CD14-positive monocyte (primary cell): ENCODE results near the gene MKI67. TPM values are rescaled to one million over a fixed set of nuclear protein-coding genes. Genes with fewer than 3 reads are reported as not detected.
A peak's percentile ranks its signal among the peaks of the same experiment; 100 is the strongest.

ENCODE experiments used
- DNase-seq, 3 donors: peaks; one replicate each; pipeline ENCODE4 v3.0.0-alpha.2; 2011 to 2022
- H2AFZ ChIP-seq: 2 replicates; pipeline ENCODE4 v1.6.0; 2012; ENCODE audit warnings: mild to moderate bottlenecking, low read depth, low read length, inconsistent platforms; ENCODE audit not compliant: insufficient read depth, poor library complexity, severe bottlenecking
- H3K27ac ChIP-seq, 2 donors: 1 replicate in 1 of 2; 2 replicates in 1 of 2; pipeline ENCODE4 v1.5.1; 2012 to 2013; ENCODE audit warnings: low read length in 2 of 2, control low read depth in 1 of 2, inconsistent platforms in 1 of 2, low read depth in 1 of 2, mild to moderate bottlenecking in 1 of 2
- H3K27me3 ChIP-seq, 2 donors: one replicate each; pipeline versions ENCODE4 v1.6.0 to v1.6.1; 2011 to 2013; ENCODE audit warnings: low read length in 2 of 2; ENCODE audit not compliant: control insufficient read depth in 2 of 2, insufficient read depth in 2 of 2
- H3K36me3 ChIP-seq, 2 donors: replicated peaks in 1 of 2; 1 replicate in 1 of 2; 2 replicates in 1 of 2; pipeline versions ENCODE4 v1.5.1 to v1.6.1; 2012 to 2013; ENCODE audit warnings: low read length in 2 of 2, control low read depth in 1 of 2, inconsistent platforms in 1 of 2, mild to moderate bottlenecking in 1 of 2; ENCODE audit not compliant: insufficient read depth in 2 of 2, control insufficient read depth in 1 of 2
- H3K4me1 ChIP-seq, 2 donors: 1 replicate in 1 of 2; 2 replicates in 1 of 2; pipeline versions ENCODE4 v1.5.1 to v1.6.1; 2012 to 2013; ENCODE audit warnings: low read length in 2 of 2, control low read depth in 1 of 2, inconsistent platforms in 1 of 2, mild to moderate bottlenecking in 1 of 2, moderate library complexity in 1 of 2; ENCODE audit not compliant: insufficient read depth in 2 of 2, control insufficient read depth in 1 of 2
- H3K4me2 ChIP-seq: replicated peaks from 2 replicates; pipeline ENCODE3; 2012; ENCODE audit warnings: low read length, moderate library complexity, mild to moderate bottlenecking; ENCODE audit not compliant: poor library complexity, severe bottlenecking; ENCODE audit errors: extremely low read depth
- H3K4me3 ChIP-seq, 3 experiments: fragments of 200-600 bp in 1 of 3; sonication (generic) in 1 of 3; replicated peaks in 1 of 3; 1 replicate in 2 of 3; 2 replicates in 1 of 3; pipeline ENCODE4 v1.5.1; 2011 to 2013; ENCODE audit warnings: low read length in 3 of 3, mild to moderate bottlenecking in 3 of 3, control low read depth in 2 of 3, low read depth in 2 of 3, inconsistent platforms in 1 of 3, moderate library complexity in 1 of 3
- H3K79me2 ChIP-seq: 2 replicates; pipeline ENCODE4 v1.6.0; 2012; ENCODE audit warnings: mild to moderate bottlenecking, control low read depth, inconsistent platforms, low read length, moderate library complexity; ENCODE audit not compliant: insufficient read depth
- H3K9ac ChIP-seq: 2 replicates; pipeline ENCODE4 v1.6.0; 2017; ENCODE audit warnings: low read length, mild to moderate bottlenecking; ENCODE audit not compliant: insufficient read depth, poor library complexity, severe bottlenecking
- H3K9me3 ChIP-seq, 2 donors: replicated peaks in 1 of 2; 1 replicate in 1 of 2; 2 replicates in 1 of 2; pipeline versions ENCODE4 v1.5.1 to v1.6.1; 2012 to 2013; ENCODE audit warnings: low read length in 2 of 2, control low read depth in 1 of 2; ENCODE audit not compliant: control insufficient read depth in 1 of 2, insufficient read depth in 1 of 2
- H4K20me1 ChIP-seq: 2 replicates; pipeline ENCODE4 v1.6.0; 2012; ENCODE audit warnings: mild to moderate bottlenecking, low read length, control low read depth, moderate library complexity; ENCODE audit not compliant: insufficient read depth
- H3K27ac Mint-ChIP-seq, 7 donors: one replicate each; pipeline ENCODE4 v1.8.0; 2020; ENCODE audit warnings: mild to moderate bottlenecking in 7 of 7, mixed read lengths in 7 of 7, moderate library complexity in 6 of 7, inconsistent platforms in 2 of 7
- H3K27me3 Mint-ChIP-seq, 3 donors: one replicate each; pipeline ENCODE4 v1.8.0; 2021 to 2022; ENCODE audit warnings: low read depth in 3 of 3, mild to moderate bottlenecking in 3 of 3, mixed read lengths in 3 of 3, moderate library complexity in 3 of 3, inconsistent platforms in 1 of 3
- H3K36me3 Mint-ChIP-seq, 2 donors: one replicate each; pipeline ENCODE4 v1.8.0; 2020; ENCODE audit warnings: mixed read lengths in 2 of 2, inconsistent platforms in 1 of 2, mild to moderate bottlenecking in 1 of 2
- H3K4me1 Mint-ChIP-seq: one replicate; pipeline ENCODE4 v1.8.0; 2020; ENCODE audit warnings: mild to moderate bottlenecking, mixed read lengths
- H3K4me3 Mint-ChIP-seq, 2 donors: one replicate each; pipeline ENCODE4 v1.8.0; 2020; ENCODE audit warnings: mild to moderate bottlenecking in 2 of 2, mixed read lengths in 2 of 2, moderate library complexity in 1 of 2
- H3K9me3 Mint-ChIP-seq, 7 donors: one replicate each; pipeline ENCODE4 v1.8.0; 2020 to 2022; ENCODE audit warnings: mixed read lengths in 7 of 7, mild to moderate bottlenecking in 6 of 7, moderate library complexity in 6 of 7, inconsistent platforms in 2 of 7
- CTCF ChIP-seq: fragments of 200-600 bp; IDR thresholded peaks from one replicate; pipeline ENCODE4 v1.8.0; 2022; ENCODE audit warnings: antibody characterized with exemption, mild to moderate bottlenecking
- WGBS: methylation state at CpG from one replicate; pipeline ENCODE4 v1.1.5; 2013; ENCODE audit warnings: missing lambda C conversion rate; ENCODE audit not compliant: insufficient coverage; 5-methylcytosine and 5-hydroxymethylcytosine counted together
- intact Hi-C, 2 donors: fragments of 100-400 bp; cut with micrococcal nuclease; formaldehyde crosslinking; loops; one replicate each; pipeline versions ENCODE4 v1.15.0 to v1.15.1; 2023
- polyA plus RNA-seq, 3 donors: library from polyadenylated mRNA; depleted of rRNA in 1 of 3; unstranded in 2 of 3; stranded (reverse) in 1 of 3; fragments of 300-500 nt in 2 of 3; fragments of >200 nt in 1 of 3; fragmentation: Illumina TruSeq in 2 of 3; gene quantifications; 1 replicate in 2 of 3; 2 replicates in 1 of 3; pipeline ENCODE4 v1.2.3, GENCODE V29; 2012 to 2021

Gene MKI67
- polyA plus RNA-seq, 3 donors, result 0.02 to 0.05 TPM; not detected in 1

GRCh38 chr10:128147669-128148068 is 21.4 kb upstream of the MKI67 start:
- Histone ChIP-seq H3K4me2 (no peak overlapping the region), H3K9me3 (peaks cover 0 to 2% of the 10 kb centered on the region in 2 donors), H3K4me1 (peaks cover 5 to 13% of the 10 kb centered on the region in 2 donors), H3K4me3 (no peak overlapping the region), H3K27ac (no peak overlapping the region), H3K9ac (no peak overlapping the region), H3K79me2 (no peaks in the 10 kb centered on the region), H4K20me1 (no peaks in the 10 kb centered on the region), H3K27me3 (peaks cover 0 to 6% of the 10 kb centered on the region in 2 donors), H3K36me3 (no peaks in the 10 kb centered on the region), H2AFZ (no peak overlapping the region)
- Mint-ChIP-seq H3K9me3 (peaks cover 0 to 5% (median 4%) of the 10 kb centered on the region in 7 donors), H3K36me3 (no peaks in the 10 kb centered on the region), H3K27me3 (peaks cover 5 to 24% (median 24%) of the 10 kb centered on the region in 3 donors), H3K4me1 (peaks cover 5% of the 10 kb centered on the region), H3K4me3 (no peak overlapping the region), H3K27ac (no peak overlapping the region)
- intact Hi-C loops, result loop anchor here in 1 of 2 donors (5.0 kb wide), 1 partner anchor 110 kb away; no protein-coding TSS in a partner anchor
- no peak for TF ChIP-seq CTCF
- WGBS, result 60% methylated on average over 1 of the region's 2 CpGs
- no peak for DNase-seq

GRCh38 chr10:128147064-128147463 is 20.8 kb upstream of the MKI67 start:
- H3K27ac Mint-ChIP-seq, result no peak overlapping the region
- no peaks in the 10 kb centered on the region for H3K79me2 ChIP-seq
- H3K36me3 Mint-ChIP-seq, result no peaks in the 10 kb centered on the region
- H3K4me1 ChIP-seq, result peaks cover 5 to 13% of the 10 kb centered on the region in 2 donors
- H3K4me3 Mint-ChIP-seq, result no peak overlapping the region
- no CpG with 5 or more reads among the region's 4 CpGs for WGBS
- peak in 1 of 3 donors; percentile 26 for DNase-seq
- no peak overlapping the region for H3K4me2 ChIP-seq
- intact Hi-C loops, result loop anchor here in 1 of 2 donors (5.0 kb wide), 1 partner anchor 110 kb away; no protein-coding TSS in a partner anchor
- H3K9me3 Mint-ChIP-seq, result peaks cover 0 to 5% (median 4%) of the 10 kb centered on the region in 7 donors
- no peak overlapping the region for H2AFZ ChIP-seq
- no peaks in the 10 kb centered on the region for H3K36me3 ChIP-seq
- H3K4me1 Mint-ChIP-seq, result peaks cover 5% of the 10 kb centered on the region
- H3K27me3 ChIP-seq, result peaks cover 0 to 6% of the 10 kb centered on the region in 2 donors
- peaks cover 0 to 2% of the 10 kb centered on the region in 2 donors for H3K9me3 ChIP-seq
- no peak overlapping the region for H3K9ac ChIP-seq
- no peak overlapping the region for H3K27ac ChIP-seq
- no peaks in the 10 kb centered on the region for H4K20me1 ChIP-seq
- peaks cover 4 to 24% (median 23%) of the 10 kb centered on the region in 3 donors for H3K27me3 Mint-ChIP-seq
- TF ChIP-seq CTCF, result no peak
- H3K4me3 ChIP-seq, result no peak overlapping the region
